ENCODE data around the gene WASHC3. TPM values are rescaled to one million over a fixed set of nuclear protein-coding genes. Genes with fewer than 3 reads are reported as not detected.
A peak's percentile ranks its signal among the peaks of the same experiment; 100 is the strongest.

The WASHC3 gene
- polyA plus RNA-seq, 3 donors, result 26.0 to 75.8 (median 66.2) TPM

- H3K4me1 Mint-ChIP-seq, result peaks cover 11% of the 10 kb centered on the region
- peaks cover 14 to 15% of the 10 kb centered on the region in 2 donors for H3K36me3 Mint-ChIP-seq
- Histone ChIP-seq H3K79me2 (ENCODE audit: insufficient read depth, low read length) (no peaks in the 10 kb centered on the region), H3K36me3 (replicated peaks in 1 of 2; ENCODE audit: control insufficient read depth in 1 of 2, insufficient read depth in 2 of 2, low read length in 2 of 2) (peaks cover 6 to 25% of the 10 kb centered on the region in 2 donors), H2AFZ (ENCODE audit: insufficient read depth, low read depth, low read length, poor library complexity, severe bottlenecking) (peak overlapping the region; percentile 36), H3K27ac (ENCODE audit: low read depth in 1 of 2, low read length in 2 of 2) (peak overlapping the region in 1 of 2 donors; percentile 58), H3K4me2 (replicated peaks; ENCODE audit: extremely low read depth, low read length, poor library complexity, severe bottlenecking) (peak overlapping the region; percentile 67), H3K9ac (ENCODE audit: insufficient read depth, low read length, poor library complexity, severe bottlenecking) (peak overlapping the region; percentile 1), H4K20me1 (ENCODE audit: insufficient read depth, low read length) (no peaks in the 10 kb centered on the region), H3K4me3 (replicated peaks in 1 of 3; ENCODE audit: low read depth in 2 of 3, low read length in 3 of 3) (peak overlapping the region in 1 of 3 experiments; percentile 59), H3K27me3 (ENCODE audit: control insufficient read depth in 2 of 2, insufficient read depth in 2 of 2, low read length in 2 of 2) (no peaks in the 10 kb centered on the region), H3K4me1 (ENCODE audit: control insufficient read depth in 1 of 2, insufficient read depth in 2 of 2, low read length in 2 of 2) (peaks cover 12 to 14% of the 10 kb centered on the region in 2 donors), H3K9me3 (replicated peaks in 1 of 2; ENCODE audit: control insufficient read depth in 1 of 2, insufficient read depth in 1 of 2, low read length in 2 of 2) (no peaks in the 10 kb centered on the region)
- H3K27me3 Mint-ChIP-seq (ENCODE audit: low read depth in 3 of 3), result peaks cover 0 to 2% (median 0%) of the 10 kb centered on the region in 3 donors
- DNase-seq, result no peak
- TF ChIP-seq CTCF (IDR thresholded peaks at IDR 0.05), result no peak
- H3K27ac Mint-ChIP-seq, result peak overlapping the region in 2 of 7 donors; percentile 33 to 58
- no CpG with 5 or more reads among the region's 3 CpGs for WGBS (ENCODE audit: insufficient coverage)
- intact Hi-C loops (cut with micrococcal nuclease), result no loop called here
- peaks cover 0 to 2% (median 0%) of the 10 kb centered on the region in 7 donors for H3K9me3 Mint-ChIP-seq
- H3K4me3 Mint-ChIP-seq, result peak overlapping the region in 1 of 2 donors; percentile 82
Measured at GRCh38 chr12:102009796-102010195, 52.0 kb downstream of the WASHC3 start.

- no peak for DNase-seq
- Histone ChIP-seq H2AFZ (ENCODE audit: insufficient read depth, low read depth, low read length, poor library complexity, severe bottlenecking) (no peak overlapping the region), H3K4me1 (ENCODE audit: control insufficient read depth in 1 of 2, insufficient read depth in 2 of 2, low read length in 2 of 2) (peaks cover 12 to 14% of the 10 kb centered on the region in 2 donors), H3K27me3 (ENCODE audit: control insufficient read depth in 2 of 2, insufficient read depth in 2 of 2, low read length in 2 of 2) (no peaks in the 10 kb centered on the region), H4K20me1 (ENCODE audit: insufficient read depth, low read length) (no peaks in the 10 kb centered on the region), H3K9ac (ENCODE audit: insufficient read depth, low read length, poor library complexity, severe bottlenecking) (no peak overlapping the region), H3K9me3 (replicated peaks in 1 of 2; ENCODE audit: control insufficient read depth in 1 of 2, insufficient read depth in 1 of 2, low read length in 2 of 2) (no peaks in the 10 kb centered on the region), H3K4me2 (replicated peaks; ENCODE audit: extremely low read depth, low read length, poor library complexity, severe bottlenecking) (no peak overlapping the region), H3K79me2 (ENCODE audit: insufficient read depth, low read length) (no peaks in the 10 kb centered on the region), H3K4me3 (replicated peaks in 1 of 3; ENCODE audit: low read depth in 2 of 3, low read length in 3 of 3) (no peak overlapping the region), H3K27ac (ENCODE audit: low read depth in 1 of 2, low read length in 2 of 2) (no peak overlapping the region), H3K36me3 (replicated peaks in 1 of 2; ENCODE audit: control insufficient read depth in 1 of 2, insufficient read depth in 2 of 2, low read length in 2 of 2) (peaks cover 6 to 20% of the 10 kb centered on the region in 2 donors)
- intact Hi-C loops (cut with micrococcal nuclease), result no loop called here
- no CpG with 5 or more reads among the region's 1 CpG for WGBS (ENCODE audit: insufficient coverage)
- peaks cover 11% of the 10 kb centered on the region for H3K4me1 Mint-ChIP-seq
- peaks cover 0 to 2% (median 0%) of the 10 kb centered on the region in 7 donors for H3K9me3 Mint-ChIP-seq
- peaks cover 10 to 14% of the 10 kb centered on the region in 2 donors for H3K36me3 Mint-ChIP-seq
- peaks cover 0 to 2% (median 0%) of the 10 kb centered on the region in 3 donors for H3K27me3 Mint-ChIP-seq (ENCODE audit: low read depth in 3 of 3)
- no peak overlapping the region for H3K27ac Mint-ChIP-seq
- H3K4me3 Mint-ChIP-seq, result no peak overlapping the region
- no peak for TF ChIP-seq CTCF (IDR thresholded peaks at IDR 0.05)
Measured at GRCh38 chr12:102008615-102009126, 53.1 kb downstream of the WASHC3 start.
